HFF-Myc (cell line): ENCODE data around the gene ADPRHL1.

Source experiments
- DNase-seq: peaks from one replicate; pipeline ENCODE4 v3.0.0-alpha.2; 2011; ENCODE audit warnings: low read depth; ENCODE audit errors: extremely low read depth
- H3K4me3 ChIP-seq: replicated peaks from 2 replicates; pipeline ENCODE4 v1.5.1; 2011; ENCODE audit warnings: low read depth, mild to moderate bottlenecking, control low read depth, low read length
- TF ChIP-seq, protein P1 (sequence below): IDR thresholded peaks from 2 replicates; pipeline ENCODE4 v1.5.1; 2012; ENCODE audit warnings: mild to moderate bottlenecking, low read depth, low read length, control low read depth; ENCODE audit errors: missing control alignments

ADPRHL1 gene

DNA sequence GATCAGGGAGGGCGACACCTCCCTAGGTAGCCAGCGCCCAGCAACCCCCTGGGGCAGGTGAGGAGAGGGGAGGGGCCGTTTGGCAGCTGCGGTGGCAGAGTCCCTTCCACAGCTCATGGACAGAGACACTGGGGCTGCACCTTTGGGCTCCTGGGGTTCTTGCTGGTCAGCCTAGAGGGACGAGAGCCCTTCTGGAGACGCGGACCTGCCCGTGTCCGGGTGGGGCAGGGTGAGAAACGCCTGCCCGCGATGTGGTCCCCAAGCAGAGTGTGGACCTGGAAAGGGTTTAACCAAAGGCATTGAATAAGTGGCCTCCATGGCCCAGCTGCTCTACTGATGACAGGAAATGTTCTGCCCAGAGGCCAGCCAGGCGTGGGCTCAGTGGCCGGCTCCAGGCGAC, 38.3 kb downstream of the ADPRHL1 start:
- TF ChIP-seq, protein P1, sequence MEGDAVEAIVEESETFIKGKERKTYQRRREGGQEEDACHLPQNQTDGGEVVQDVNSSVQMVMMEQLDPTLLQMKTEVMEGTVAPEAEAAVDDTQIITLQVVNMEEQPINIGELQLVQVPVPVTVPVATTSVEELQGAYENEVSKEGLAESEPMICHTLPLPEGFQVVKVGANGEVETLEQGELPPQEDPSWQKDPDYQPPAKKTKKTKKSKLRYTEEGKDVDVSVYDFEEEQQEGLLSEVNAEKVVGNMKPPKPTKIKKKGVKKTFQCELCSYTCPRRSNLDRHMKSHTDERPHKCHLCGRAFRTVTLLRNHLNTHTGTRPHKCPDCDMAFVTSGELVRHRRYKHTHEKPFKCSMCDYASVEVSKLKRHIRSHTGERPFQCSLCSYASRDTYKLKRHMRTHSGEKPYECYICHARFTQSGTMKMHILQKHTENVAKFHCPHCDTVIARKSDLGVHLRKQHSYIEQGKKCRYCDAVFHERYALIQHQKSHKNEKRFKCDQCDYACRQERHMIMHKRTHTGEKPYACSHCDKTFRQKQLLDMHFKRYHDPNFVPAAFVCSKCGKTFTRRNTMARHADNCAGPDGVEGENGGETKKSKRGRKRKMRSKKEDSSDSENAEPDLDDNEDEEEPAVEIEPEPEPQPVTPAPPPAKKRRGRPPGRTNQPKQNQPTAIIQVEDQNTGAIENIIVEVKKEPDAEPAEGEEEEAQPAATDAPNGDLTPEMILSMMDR, result no peak
- no peak for DNase-seq
- no peak overlapping the region for H3K4me3 ChIP-seq

DNA sequence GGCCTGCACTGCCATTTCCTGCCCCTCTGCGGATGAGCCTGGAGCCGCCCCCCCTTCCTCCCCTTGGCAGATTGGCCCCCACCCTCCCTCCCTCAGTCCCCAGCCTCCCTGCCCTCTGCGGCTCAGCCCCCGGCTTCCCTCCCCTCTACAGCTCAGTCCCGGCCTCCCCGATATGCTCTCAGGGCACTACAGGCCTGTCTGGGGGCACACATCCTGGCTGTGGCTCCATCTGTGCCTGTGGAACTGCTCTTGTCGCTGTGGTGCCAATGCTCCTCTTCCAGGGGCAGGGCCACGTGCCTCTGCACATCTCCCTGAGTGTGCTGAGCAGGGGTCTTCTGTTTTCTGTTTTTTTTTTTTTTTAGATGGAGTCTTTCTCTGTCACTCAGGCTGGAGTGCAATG, 39.0 kb downstream of the ADPRHL1 start:
- H3K4me3 ChIP-seq, result no peak overlapping the region
- TF ChIP-seq, protein P1, result no peak
- no peak for DNase-seq

- no peak overlapping the region for H3K4me3 ChIP-seq
- TF ChIP-seq, protein P1, result no peak
- no peak for DNase-seq
These were observed 39.4 kb downstream of the ADPRHL1 start for GRCh38 chr13:113413898-113414282.

DNA sequence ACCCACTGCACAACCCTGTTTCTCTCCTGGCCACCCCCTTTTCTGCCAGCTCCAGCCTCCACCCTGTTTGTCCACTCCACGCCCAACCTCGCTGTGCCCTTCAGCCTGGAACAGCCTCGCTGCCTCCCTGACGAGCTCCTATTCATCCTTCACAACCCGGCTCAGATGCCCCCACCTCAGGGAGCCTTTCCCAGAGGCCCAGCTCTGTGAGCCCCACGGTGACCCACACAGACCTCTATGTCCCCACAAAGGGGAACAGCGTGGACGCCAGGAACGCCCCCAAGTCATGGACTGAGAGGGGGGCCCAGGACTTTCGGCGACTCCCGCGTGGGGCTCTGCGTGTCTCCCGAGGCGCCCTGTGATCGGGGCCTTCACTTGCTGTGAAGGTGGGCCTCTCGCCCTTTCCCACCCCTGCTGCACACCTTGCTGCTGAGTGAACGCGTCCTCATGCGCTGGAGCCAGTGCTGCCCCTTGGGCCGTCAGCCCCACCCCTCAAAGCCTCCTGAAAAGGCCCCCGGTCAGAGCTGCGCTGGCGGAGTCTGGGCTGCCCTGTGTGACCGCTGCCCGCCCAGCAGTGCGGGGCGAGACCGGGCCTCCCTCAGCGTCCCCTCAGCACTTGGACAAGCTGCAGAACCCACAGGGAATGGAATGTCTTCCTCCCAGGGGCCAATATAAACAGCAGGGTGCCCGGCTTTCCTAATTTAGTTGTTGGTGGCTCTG, 40.0 kb downstream of the ADPRHL1 start:
- TF ChIP-seq, protein P1, result no peak
- no peak for DNase-seq
- no peak overlapping the region for H3K4me3 ChIP-seq

- TF ChIP-seq, protein P1, result no peak
These were observed 40.8 kb downstream of the ADPRHL1 start for GRCh38 chr13:113412440-113412839.

GRCh38 chr13:113411216-113412023, 41.9 kb downstream of the ADPRHL1 start:
- H3K4me3 ChIP-seq, result peak overlapping the region; percentile 32
- DNase-seq, result peak; percentile 93
- TF ChIP-seq, protein P1, result no peak

More at GRCh38 chr13:113412440-113412839, 40.8 kb downstream of the ADPRHL1 start:
- no peak for DNase-seq
- H3K4me3 ChIP-seq, result no peak overlapping the region
